HEK293T (cell line): ENCODE measurements around the gene TRPC6.

Experiments
- SUZ12 ChIP-seq: fragments of 450-650 bp; IDR thresholded peaks from 2 replicates; pipeline ENCODE4 v1.6.1; 2016; ENCODE audit warnings: mild to moderate bottlenecking
- TF ChIP-seq, protein P1 (sequence below): fragments of 450-650 bp; IDR thresholded peaks from 2 replicates; pipeline ENCODE4 v1.6.1; 2016

DNA sequence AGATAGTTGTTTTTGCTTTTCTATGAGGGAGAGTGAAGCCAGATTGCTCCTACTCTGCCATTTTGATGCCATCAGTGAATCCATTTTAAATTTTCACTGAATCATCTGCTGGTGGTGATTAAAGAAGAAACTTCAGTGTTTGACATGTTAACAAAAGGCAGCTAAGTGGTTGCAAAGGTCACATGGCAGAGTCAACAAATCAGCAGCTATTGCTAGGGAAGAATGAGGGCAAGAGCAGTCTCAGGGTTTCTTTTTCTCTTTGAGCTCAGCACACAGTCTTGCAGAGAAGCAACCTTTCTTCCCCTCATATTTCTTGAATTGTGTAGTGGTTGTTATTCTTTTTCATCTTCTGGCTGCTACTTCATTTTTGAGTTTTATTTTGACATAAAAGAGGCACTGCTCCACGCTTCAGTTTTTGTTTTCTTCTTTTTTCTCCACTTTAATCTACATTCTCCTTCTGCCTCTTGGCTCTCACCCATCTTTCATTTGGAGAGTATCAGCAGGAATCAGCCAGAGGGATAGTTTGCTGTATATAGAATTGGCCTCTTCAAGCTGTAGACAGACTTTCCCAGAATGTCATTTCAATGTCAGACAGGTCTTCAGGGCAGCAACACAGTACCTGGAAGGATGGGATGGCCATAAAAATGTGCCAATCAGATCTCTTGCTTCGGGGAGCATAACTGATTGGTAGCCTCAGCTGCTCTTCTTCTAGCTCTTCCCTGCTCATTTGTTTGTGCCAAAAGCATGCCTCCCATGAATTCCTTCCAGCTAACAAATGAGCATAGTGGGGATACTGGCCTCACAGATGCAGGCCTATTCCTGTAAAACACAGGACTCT is 153.9 kb downstream of the TRPC6 start:
- TF ChIP-seq, protein P1, sequence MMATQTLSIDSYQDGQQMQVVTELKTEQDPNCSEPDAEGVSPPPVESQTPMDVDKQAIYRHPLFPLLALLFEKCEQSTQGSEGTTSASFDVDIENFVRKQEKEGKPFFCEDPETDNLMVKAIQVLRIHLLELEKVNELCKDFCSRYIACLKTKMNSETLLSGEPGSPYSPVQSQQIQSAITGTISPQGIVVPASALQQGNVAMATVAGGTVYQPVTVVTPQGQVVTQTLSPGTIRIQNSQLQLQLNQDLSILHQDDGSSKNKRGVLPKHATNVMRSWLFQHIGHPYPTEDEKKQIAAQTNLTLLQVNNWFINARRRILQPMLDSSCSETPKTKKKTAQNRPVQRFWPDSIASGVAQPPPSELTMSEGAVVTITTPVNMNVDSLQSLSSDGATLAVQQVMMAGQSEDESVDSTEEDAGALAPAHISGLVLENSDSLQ: no peak
- no peak for TF ChIP-seq SUZ12
